SK-N-MC (cell line): ENCODE data around the gene LHFPL3.

Experiments used
- DNase-seq: peaks from one replicate; pipeline ENCODE4 v3.0.0-alpha.2; 2011; ENCODE audit warnings: low read depth, low spot score
- H3K27ac ChIP-seq: fragments of 200-600 bp; sonication (generic); 2 replicates; pipeline ENCODE4 v1.5.1; 2016; ENCODE audit warnings: mixed run types
- H3K36me3 ChIP-seq: fragments of 200-600 bp; sonication (generic); 2 replicates; pipeline ENCODE4 v1.6.1; 2017; ENCODE audit warnings: antibody characterized with exemption, low read length, mixed read lengths; ENCODE audit not compliant: insufficient read depth
- H3K4me3 ChIP-seq: fragments of 200-600 bp; sonication (generic); 2 replicates; pipeline ENCODE4 v1.5.1; 2016
- H3K9ac ChIP-seq: fragments of 200-600 bp; sonication (generic); 2 replicates; pipeline ENCODE4 v1.8.0; 2017; ENCODE audit warnings: mixed run types, mixed read lengths; ENCODE audit not compliant: insufficient read length
- H3K9me3 ChIP-seq: fragments of 200-600 bp; sonication (generic); 2 replicates; pipeline ENCODE4 v1.6.1; 2017; ENCODE audit warnings: low read depth, mild to moderate bottlenecking, antibody characterized with exemption, low read length, moderate library complexity, mixed read lengths
- EZH2 ChIP-seq: fragments of 200-600 bp; sonication (generic); IDR thresholded peaks from one replicate; pipeline ENCODE4 v1.6.1; 2017; ENCODE audit warnings: antibody characterized with exemption
- FOXP2 ChIP-seq: optimal IDR thresholded peaks from 2 replicates; pipeline ENCODE3; 2011; ENCODE audit warnings: mild to moderate bottlenecking, moderate library complexity; ENCODE audit not compliant: insufficient read depth; ENCODE audit errors: extremely low read length, control extremely low read depth
- POLR2AphosphoS5 ChIP-seq: IDR thresholded peaks from 2 replicates; pipeline ENCODE4 v1.6.1; 2012; ENCODE audit warnings: mild to moderate bottlenecking, low read depth, low read length, borderline replicate concordance

The LHFPL3 gene

DNA sequence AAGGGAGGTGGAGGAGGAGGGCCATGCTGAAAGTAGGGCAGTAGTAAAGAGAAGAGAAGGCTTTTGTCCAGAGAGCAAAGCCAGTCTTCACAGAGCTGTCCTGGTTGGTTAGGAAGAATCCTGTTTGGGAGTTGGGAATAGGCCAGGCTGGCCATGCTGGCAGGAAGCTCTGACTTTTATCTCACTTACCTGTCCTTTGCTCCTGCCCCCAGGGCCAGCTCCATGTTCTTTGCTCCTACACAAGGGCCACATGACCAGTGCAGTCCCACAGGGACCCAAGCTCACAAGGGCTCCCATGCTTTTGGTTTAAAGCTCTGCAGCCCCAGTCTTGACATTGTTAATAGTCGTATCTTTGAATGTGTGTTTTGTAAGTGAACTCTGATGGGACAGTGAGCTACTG lies 524.0 kb downstream of the LHFPL3 start:
- Histone ChIP-seq H3K9me3 (no peaks in the 10 kb centered on the region), H3K27ac (no peak overlapping the region), H3K9ac (no peak overlapping the region), H3K36me3 (no peaks in the 10 kb centered on the region), H3K4me3 (no peak overlapping the region)
- no peak for DNase-seq
- TF ChIP-seq FOXP2, result no peak
- TF ChIP-seq POLR2AphosphoS5, result no peak
- TF ChIP-seq EZH2, result no peak

DNA sequence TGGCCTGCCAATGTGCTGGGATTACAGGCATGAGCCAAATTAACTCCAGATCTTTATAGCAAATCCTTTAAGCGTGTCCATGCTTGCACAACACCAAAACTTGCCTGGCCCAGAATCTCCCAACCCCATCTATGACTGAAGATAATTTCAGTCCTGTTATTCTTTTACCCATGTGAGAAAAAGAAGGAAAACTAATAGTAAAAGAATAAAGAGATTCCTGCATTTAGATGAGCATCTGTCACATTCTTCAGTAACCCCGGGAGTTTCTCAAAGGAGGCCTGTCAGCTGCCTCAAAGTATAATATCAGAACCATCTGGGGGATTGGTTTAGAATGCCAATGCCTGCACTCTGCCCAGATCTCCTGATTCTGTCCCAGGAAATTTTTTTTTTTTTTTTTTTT lies 527.5 kb downstream of the LHFPL3 start:
- TF ChIP-seq FOXP2, result no peak
- no peak for TF ChIP-seq POLR2AphosphoS5
- TF ChIP-seq EZH2, result no peak
- no peak overlapping the region for H3K27ac ChIP-seq
- DNase-seq, result no peak
- H3K4me3 ChIP-seq, result no peak overlapping the region
- no peaks in the 10 kb centered on the region for H3K9me3 ChIP-seq
- no peaks in the 10 kb centered on the region for H3K36me3 ChIP-seq
- H3K9ac ChIP-seq, result no peak overlapping the region

DNA sequence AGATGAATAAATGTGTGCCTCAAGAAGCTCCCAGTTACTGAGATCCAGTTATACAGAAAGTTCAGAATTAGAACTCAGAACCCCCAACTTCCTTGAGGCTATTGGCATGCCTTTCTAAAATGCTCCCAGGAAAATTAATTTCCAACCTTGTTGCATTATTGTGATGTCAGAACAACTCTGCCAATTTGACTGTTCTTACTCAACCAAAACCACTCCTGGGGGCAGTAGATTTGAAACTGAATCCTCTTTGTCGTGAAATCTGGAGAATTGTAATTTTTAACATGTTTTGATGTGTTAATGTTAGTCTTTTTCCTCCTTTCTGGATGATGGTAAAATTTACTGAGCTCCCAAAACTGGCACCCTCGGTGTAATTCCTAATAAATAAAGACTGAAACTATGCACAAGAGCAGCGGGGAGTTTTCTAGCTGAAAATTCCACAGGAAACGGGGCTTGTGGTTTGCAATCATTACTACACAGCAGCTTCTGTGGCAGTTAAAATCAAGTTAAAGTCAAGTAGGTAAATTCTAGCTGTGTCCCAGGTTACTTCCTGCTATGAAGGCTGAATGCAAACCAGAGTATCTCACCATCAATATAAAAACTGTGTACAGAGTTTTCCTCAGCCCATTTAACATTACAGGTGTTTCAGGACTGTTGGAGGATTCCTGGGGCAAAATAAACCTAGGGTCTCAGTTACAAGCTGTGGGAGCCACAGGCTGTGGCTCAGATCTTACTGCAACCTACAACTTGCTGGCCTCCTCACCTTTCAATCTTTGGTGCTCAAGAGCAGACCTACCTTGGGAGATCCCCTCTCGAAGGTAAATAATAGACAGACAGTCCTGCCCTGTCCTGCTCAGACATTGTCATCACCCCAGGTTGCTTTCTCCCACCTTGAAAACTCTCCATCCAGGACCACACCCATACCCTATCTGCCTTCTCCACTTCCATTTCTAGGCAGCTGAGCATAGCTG lies 529.3 kb downstream of the LHFPL3 start:
- DNase-seq, result peak; percentile 63
- no peak overlapping the region for H3K9ac ChIP-seq

DNA sequence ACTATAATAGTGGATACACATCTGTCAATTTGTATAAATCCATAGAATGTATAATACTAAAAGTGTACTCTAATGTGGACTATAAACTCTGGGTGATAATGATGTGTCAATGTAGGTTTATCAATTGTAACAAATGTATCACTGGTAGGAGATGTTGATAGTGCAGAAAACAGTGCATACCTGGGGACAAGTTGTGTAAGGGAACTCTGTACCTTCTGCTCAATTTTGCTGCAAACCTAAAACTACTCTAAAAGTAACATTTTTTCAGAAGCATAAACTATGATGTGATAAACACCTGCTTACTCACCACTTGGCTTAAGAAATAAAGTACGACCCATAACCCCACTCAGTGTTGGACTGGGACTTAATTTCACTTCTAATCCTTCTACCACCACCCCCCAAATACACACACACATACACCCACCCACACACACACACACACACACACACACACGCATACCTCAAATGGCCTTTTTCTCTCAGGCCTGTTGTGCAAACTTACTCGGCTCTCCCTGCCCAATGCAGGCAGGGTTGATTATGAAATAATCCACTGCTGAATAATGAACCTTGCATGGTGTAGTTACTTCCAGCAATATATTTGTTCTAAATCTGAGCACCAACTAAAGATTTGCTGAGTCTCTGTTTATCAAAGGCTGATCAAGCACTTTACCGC lies 531.5 kb downstream of the LHFPL3 start:
- Histone ChIP-seq H3K9me3 (no peaks in the 10 kb centered on the region), H3K27ac (no peak overlapping the region)
- no peak for TF ChIP-seq EZH2
- TF ChIP-seq FOXP2, result no peak
- no peak for TF ChIP-seq POLR2AphosphoS5

More for the DNA sequence above, 529.3 kb downstream of the LHFPL3 start:
- Histone ChIP-seq H3K9me3 (no peaks in the 10 kb centered on the region), H3K36me3 (no peaks in the 10 kb centered on the region), H3K4me3 (peak overlapping the region; percentile 22; the same call in 1 of the 2 replicates), H3K27ac (no peak overlapping the region; the same call in 1 of the 2 replicates)
- TF ChIP-seq EZH2 (no peak), POLR2AphosphoS5 (no peak), FOXP2 (no peak)

DNA sequence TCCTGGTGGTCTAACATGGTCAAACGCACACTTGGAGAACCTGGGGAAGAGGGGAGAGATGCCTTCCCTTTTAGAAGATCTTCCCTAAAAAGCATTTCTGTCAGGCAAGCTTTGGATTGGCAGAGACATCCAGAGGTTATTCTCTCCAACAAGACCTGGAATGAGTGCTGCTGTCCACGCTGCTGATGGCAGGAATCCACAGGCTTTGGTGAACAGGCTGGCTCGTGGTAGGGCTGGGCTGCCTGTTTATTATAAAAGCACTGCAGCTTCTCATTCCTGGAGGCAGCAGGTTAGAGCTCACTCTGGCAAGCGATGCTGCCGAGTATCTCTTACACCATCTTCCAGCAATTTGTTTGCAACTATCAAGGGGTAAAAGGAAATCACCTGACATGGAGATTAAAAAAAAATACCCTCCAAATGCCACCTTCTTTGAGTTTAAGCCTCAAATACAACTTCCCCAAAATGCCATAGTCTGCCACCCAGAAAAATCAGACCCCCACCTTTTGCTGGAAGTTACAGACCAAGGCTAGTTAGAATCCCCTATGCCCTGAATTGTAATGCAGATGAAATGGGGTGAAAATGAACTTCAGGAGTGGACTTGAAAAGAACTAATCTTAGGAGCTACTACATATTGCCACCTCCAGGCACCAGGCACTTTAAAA lies 533.5 kb downstream of the LHFPL3 start:
- no peak overlapping the region for H3K27ac ChIP-seq
- no peak overlapping the region for H3K9ac ChIP-seq
- TF ChIP-seq EZH2 (no peak), FOXP2 (no peak), POLR2AphosphoS5 (no peak)
- no peak for DNase-seq
- no peaks in the 10 kb centered on the region for H3K36me3 ChIP-seq
- H3K4me3 ChIP-seq, result no peak overlapping the region
- H3K9me3 ChIP-seq, result no peaks in the 10 kb centered on the region

More for the DNA sequence above, 531.5 kb downstream of the LHFPL3 start:
- Histone ChIP-seq H3K36me3 (no peaks in the 10 kb centered on the region), H3K9ac (no peak overlapping the region), H3K4me3 (no peak overlapping the region)
- no peak for DNase-seq

DNA sequence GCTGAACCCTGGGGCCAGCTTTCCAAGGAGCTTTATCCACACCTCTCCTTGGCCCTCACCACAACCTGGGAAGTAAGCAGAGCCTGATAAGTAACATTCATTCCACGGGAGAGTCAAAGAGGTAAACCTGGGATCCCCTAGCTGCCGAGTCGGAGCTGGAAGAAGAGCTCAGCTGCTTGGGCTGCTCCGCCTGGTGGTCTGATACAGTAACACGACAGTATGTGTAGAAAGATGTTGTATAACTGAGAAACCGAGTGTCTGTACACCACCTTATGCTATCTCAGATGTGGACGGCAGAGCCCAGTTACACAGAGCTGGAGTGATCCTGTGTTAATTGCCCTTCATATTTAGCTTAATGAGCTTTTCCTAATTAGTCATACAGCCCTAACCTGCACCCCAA lies 534.3 kb downstream of the LHFPL3 start:
- no peak for DNase-seq
- H3K9ac ChIP-seq, result no peak overlapping the region
- no peak overlapping the region for H3K4me3 ChIP-seq
- H3K27ac ChIP-seq, result no peak overlapping the region
- no peak for TF ChIP-seq FOXP2
- TF ChIP-seq POLR2AphosphoS5, result no peak
- no peak for TF ChIP-seq EZH2
- H3K9me3 ChIP-seq, result no peaks in the 10 kb centered on the region
- H3K36me3 ChIP-seq, result no peaks in the 10 kb centered on the region

DNA sequence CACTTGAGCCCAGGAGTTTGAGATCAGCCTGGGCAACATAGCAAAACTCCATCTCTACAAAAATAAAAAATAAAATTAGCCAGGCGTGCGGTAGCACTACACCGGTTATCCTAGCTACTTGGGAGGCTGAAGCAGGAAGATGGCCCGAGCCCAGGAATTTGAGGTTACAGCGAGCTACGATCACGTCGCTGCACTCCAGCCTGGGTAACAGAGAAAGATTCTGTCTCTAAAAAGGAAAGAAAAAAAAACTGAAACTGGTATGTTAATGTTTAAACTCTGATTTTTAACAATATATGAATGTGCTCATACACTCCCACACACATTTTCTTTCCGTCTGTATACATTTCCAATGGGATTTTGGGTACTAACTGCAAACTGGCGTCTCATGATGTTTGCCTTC lies 545.0 kb downstream of the LHFPL3 start:
- Histone ChIP-seq H3K9ac (no peak overlapping the region), H3K9me3 (no peaks in the 10 kb centered on the region), H3K36me3 (no peaks in the 10 kb centered on the region), H3K4me3 (no peak overlapping the region), H3K27ac (no peak overlapping the region)
- TF ChIP-seq EZH2, result no peak
- no peak for TF ChIP-seq FOXP2
- no peak for DNase-seq

DNA sequence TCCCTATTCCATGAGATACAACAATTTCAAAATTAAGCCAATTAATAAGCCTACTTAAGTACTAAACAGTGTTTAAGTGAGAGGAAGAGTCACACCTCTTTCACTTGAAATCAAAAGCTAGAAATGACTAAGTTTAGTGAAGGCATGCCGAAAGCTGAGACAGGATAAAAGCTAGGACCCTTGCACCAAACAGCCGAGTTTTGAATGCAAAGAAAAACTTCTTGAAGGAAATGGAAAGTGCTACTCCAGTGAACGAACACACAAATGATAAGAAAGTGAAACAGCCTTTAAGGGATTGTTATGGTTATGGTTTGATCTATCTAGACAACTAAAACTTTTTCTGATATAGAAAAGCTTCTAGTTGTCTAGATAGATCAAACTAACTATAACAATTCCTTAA lies 550.2 kb downstream of the LHFPL3 start:
- H3K36me3 ChIP-seq, result no peaks in the 10 kb centered on the region
- peaks cover 5% of the 10 kb centered on the region; the same call in 1 of the 2 replicates for H3K9me3 ChIP-seq
- no peak overlapping the region for H3K27ac ChIP-seq
- DNase-seq, result no peak
- TF ChIP-seq POLR2AphosphoS5, result no peak
- no peak overlapping the region for H3K4me3 ChIP-seq
- H3K9ac ChIP-seq, result no peak overlapping the region
